ENCODE data around the gene ABHD13. TPM values are rescaled to one million over a fixed set of nuclear protein-coding genes. Genes with fewer than 3 reads are reported as not detected.

The ABHD13 gene
- total RNA-seq, 2 donors from 2014 or later, result 8.0 to 10.2 TPM

DNA sequence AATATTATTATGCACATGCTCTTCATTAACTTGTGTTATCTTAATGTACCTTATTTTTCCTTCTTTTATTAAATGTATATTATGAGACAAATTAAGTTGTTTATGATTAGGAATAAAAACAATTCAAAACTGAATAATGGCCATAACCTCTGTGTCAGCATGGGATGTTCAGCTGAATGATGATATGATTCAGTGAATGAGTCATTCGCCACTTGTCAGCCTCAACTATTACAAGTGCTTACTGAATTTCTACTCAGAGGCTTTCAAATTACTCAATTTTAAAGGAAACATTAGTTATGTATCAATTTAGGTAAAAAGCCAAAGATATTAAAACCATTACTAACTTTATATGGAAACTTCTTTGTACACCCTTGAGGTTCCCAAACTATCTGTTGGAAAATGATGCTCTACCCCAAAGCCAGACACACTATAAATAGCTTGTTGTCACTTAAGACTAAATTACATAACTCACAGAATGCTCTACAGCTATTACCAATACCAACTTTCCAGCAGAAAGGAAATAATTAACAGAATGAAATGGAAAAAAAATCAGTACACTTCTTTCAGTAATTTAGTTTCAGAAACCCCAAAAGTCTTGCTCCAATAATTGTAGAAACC, 17.3 kb upstream of the ABHD13 start:
- no peak overlapping the region for H3K4me3 Mint-ChIP-seq
- peaks cover 8% of the 10 kb centered on the region for H3K4me1 ChIP-seq (ENCODE audit: control insufficient read depth, insufficient read depth, low read length)
- H3K4me3 ChIP-seq (ENCODE audit: low read length), result no peak overlapping the region
- 86% methylated on average over 1 of the region's 1 CpG; no CpG with 5 or more reads in 1 of the 2 experiments for WGBS, 2 experiments (ENCODE audit: insufficient coverage in 1 of 2, insufficient read length in 1 of 2)
- no peaks in the 10 kb centered on the region for H3K27me3 ChIP-seq (ENCODE audit: control insufficient read depth, insufficient read depth, low read length, poor library complexity, severe bottlenecking)
- H3K27me3 Mint-ChIP-seq (ENCODE audit: insufficient read depth), result peaks cover 6% of the 10 kb centered on the region
- no peak overlapping the region for H3K27ac ChIP-seq (ENCODE audit: low read depth, low read length)
- peaks cover 22% of the 10 kb centered on the region for H3K9me3 ChIP-seq (ENCODE audit: control insufficient read depth, low read length)
- TF ChIP-seq, protein P1, sequence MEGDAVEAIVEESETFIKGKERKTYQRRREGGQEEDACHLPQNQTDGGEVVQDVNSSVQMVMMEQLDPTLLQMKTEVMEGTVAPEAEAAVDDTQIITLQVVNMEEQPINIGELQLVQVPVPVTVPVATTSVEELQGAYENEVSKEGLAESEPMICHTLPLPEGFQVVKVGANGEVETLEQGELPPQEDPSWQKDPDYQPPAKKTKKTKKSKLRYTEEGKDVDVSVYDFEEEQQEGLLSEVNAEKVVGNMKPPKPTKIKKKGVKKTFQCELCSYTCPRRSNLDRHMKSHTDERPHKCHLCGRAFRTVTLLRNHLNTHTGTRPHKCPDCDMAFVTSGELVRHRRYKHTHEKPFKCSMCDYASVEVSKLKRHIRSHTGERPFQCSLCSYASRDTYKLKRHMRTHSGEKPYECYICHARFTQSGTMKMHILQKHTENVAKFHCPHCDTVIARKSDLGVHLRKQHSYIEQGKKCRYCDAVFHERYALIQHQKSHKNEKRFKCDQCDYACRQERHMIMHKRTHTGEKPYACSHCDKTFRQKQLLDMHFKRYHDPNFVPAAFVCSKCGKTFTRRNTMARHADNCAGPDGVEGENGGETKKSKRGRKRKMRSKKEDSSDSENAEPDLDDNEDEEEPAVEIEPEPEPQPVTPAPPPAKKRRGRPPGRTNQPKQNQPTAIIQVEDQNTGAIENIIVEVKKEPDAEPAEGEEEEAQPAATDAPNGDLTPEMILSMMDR (conservative IDR thresholded peaks at IDR 0.05), result no peak
- peaks cover 15% of the 10 kb centered on the region for H3K9me3 Mint-ChIP-seq
- no peak for DNase-seq
- H3K36me3 Mint-ChIP-seq (ENCODE audit: low read depth), result no peaks in the 10 kb centered on the region
- no peak overlapping the region for H3K27ac Mint-ChIP-seq
- no peak overlapping the region for H3K9ac ChIP-seq (ENCODE audit: extremely low read depth, low read length, poor library complexity, severe bottlenecking)
- H3K4me1 Mint-ChIP-seq, result peaks cover 9% of the 10 kb centered on the region
- H3K36me3 ChIP-seq (ENCODE audit: control insufficient read depth, insufficient read depth, low read length), result no peaks in the 10 kb centered on the region

DNA sequence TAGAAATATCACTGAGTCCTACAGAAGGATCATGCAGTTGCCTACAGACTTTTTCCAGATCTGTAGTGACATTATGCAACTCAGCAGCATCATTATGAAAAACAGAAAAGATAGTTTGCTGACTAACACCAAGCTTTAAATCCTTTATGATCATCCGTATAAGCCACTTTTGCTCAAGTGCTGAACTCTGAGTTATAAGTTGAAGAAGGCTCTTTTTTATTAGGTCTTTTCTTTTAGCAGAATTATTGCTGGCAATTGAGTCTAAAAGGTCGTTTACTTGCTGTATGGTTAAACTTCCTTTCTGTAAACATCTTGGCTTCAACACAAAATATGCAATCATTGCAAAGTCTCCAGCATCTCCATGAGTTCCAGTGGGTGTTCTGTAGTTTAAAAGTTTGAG, 7.6 kb upstream of the ABHD13 start:
- 83 to 93% methylated on average over 2 of the region's 2 CpGs for whole genome bisulfite sequencing, 2 experiments (ENCODE audit: insufficient coverage in 1 of 2, insufficient read length in 1 of 2)
- Histone ChIP-seq H3K4me3 (ENCODE audit: low read length) (no peak overlapping the region), H3K9ac (ENCODE audit: extremely low read depth, low read length, poor library complexity, severe bottlenecking) (no peak overlapping the region), H3K36me3 (ENCODE audit: control insufficient read depth, insufficient read depth, low read length) (peaks cover 31% of the 10 kb centered on the region), H3K27me3 (ENCODE audit: control insufficient read depth, insufficient read depth, low read length, poor library complexity, severe bottlenecking) (no peaks in the 10 kb centered on the region), H3K27ac (ENCODE audit: low read depth, low read length) (no peak overlapping the region), H3K4me1 (ENCODE audit: control insufficient read depth, insufficient read depth, low read length) (peaks cover 4% of the 10 kb centered on the region), H3K9me3 (ENCODE audit: control insufficient read depth, low read length) (no peaks in the 10 kb centered on the region)
- Mint-ChIP-seq H3K36me3 (ENCODE audit: low read depth) (peaks cover 22% of the 10 kb centered on the region), H3K9me3 (peaks cover 2% of the 10 kb centered on the region), H3K27ac (no peak overlapping the region), H3K4me3 (no peak overlapping the region), H3K27me3 (ENCODE audit: insufficient read depth) (no peaks in the 10 kb centered on the region), H3K4me1 (peaks cover 13% of the 10 kb centered on the region)
- DNase-seq, result no peak
- TF ChIP-seq, protein P1 (conservative IDR thresholded peaks at IDR 0.05), result no peak

DNA sequence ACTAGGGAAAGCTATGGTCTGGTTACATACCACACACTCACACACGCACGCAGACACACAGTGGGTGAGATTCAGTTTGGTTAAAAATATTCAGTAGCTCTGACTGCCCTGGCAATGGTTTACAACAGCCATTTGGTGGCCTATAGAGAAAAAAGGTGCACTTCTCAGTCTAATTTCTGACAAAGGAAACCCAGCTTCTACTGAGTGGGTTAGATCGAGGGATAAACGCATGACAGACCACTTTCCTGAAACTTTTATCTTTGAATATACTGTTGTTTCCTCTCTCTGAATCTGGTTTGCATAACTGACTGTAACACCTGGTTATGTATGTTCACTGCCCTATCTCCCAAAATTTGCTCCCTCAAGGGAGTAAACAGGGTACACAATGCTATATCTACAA, 5.3 kb upstream of the ABHD13 start:
- WGBS, 2 experiments (ENCODE audit: insufficient coverage in 1 of 2, insufficient read length in 1 of 2), result 99 to 100% methylated on average over 1 to 4 of the region's 4 CpGs
- Histone ChIP-seq H3K9ac (ENCODE audit: extremely low read depth, low read length, poor library complexity, severe bottlenecking) (no peak overlapping the region), H3K27ac (ENCODE audit: low read depth, low read length) (no peak overlapping the region), H3K4me1 (ENCODE audit: control insufficient read depth, insufficient read depth, low read length) (no peaks in the 10 kb centered on the region), H3K27me3 (ENCODE audit: control insufficient read depth, insufficient read depth, low read length, poor library complexity, severe bottlenecking) (no peaks in the 10 kb centered on the region), H3K9me3 (ENCODE audit: control insufficient read depth, low read length) (no peaks in the 10 kb centered on the region), H3K4me3 (ENCODE audit: low read length) (no peak overlapping the region), H3K36me3 (ENCODE audit: control insufficient read depth, insufficient read depth, low read length) (peaks cover 31% of the 10 kb centered on the region)
- H3K27me3 Mint-ChIP-seq (ENCODE audit: insufficient read depth), result no peaks in the 10 kb centered on the region
- no peak overlapping the region for H3K27ac Mint-ChIP-seq
- H3K9me3 Mint-ChIP-seq, result no peaks in the 10 kb centered on the region
- TF ChIP-seq, protein P1 (conservative IDR thresholded peaks at IDR 0.05), result no peak
- no peak overlapping the region for H3K4me3 Mint-ChIP-seq
- H3K4me1 Mint-ChIP-seq, result peaks cover 6% of the 10 kb centered on the region
- H3K36me3 Mint-ChIP-seq (ENCODE audit: low read depth), result peaks cover 19% of the 10 kb centered on the region
- DNase-seq, result no peak

Measured in endodermal cell (in vitro differentiated cells).